Astrocyte (in vitro differentiated cells and primary cell): ENCODE data around the gene PRSS8. TPM values are rescaled to one million over a fixed set of nuclear protein-coding genes. Genes with fewer than 3 reads are reported as not detected.

Experiments used
- DNase-seq: peaks from one replicate; pipeline ENCODE4 v3.0.0-alpha.2; 2010; ENCODE audit warnings: low read depth
- FAIRE-seq: peaks from 2 replicates; lab custom pipeline; 2011; peaks lifted over from hg19 to GRCh38; lab: Jason Lieb, UNC
- H2AFZ ChIP-seq: 2 replicates; pipeline ENCODE4 v1.6.0; 2012; ENCODE audit warnings: low read depth, low read length, inconsistent platforms
- H3K27ac ChIP-seq: 2 replicates; pipeline ENCODE4 v1.5.1; 2011; ENCODE audit warnings: low read depth, low read length, inconsistent platforms
- H3K27me3 ChIP-seq: 2 replicates; pipeline ENCODE4 v1.6.0; 2011; ENCODE audit warnings: low read length, inconsistent platforms; ENCODE audit not compliant: insufficient read depth
- H3K36me3 ChIP-seq: 2 replicates; pipeline ENCODE4 v1.5.1; 2011; ENCODE audit warnings: low read length, inconsistent platforms; ENCODE audit not compliant: insufficient read depth
- H3K4me1 ChIP-seq: 2 replicates; pipeline ENCODE4 v1.5.1; 2011; ENCODE audit warnings: low read length, inconsistent platforms; ENCODE audit not compliant: insufficient read depth
- H3K4me2 ChIP-seq: 2 replicates; pipeline ENCODE4 v1.6.0; 2012; ENCODE audit warnings: low read length, inconsistent platforms
- H3K4me3 ChIP-seq: 2 replicates; pipeline ENCODE4 v1.5.1; 2011; ENCODE audit warnings: low read depth, mild to moderate bottlenecking, low read length, inconsistent platforms; ENCODE audit not compliant: insufficient read depth
- H3K79me2 ChIP-seq: 2 replicates; pipeline ENCODE4 v1.6.0; 2012; ENCODE audit warnings: mild to moderate bottlenecking, low read length, inconsistent platforms; ENCODE audit not compliant: insufficient read depth
- H3K9ac ChIP-seq: 2 replicates; pipeline ENCODE4 v1.6.0; 2012; ENCODE audit warnings: mild to moderate bottlenecking, low read length, inconsistent platforms
- H3K9me3 ChIP-seq: 2 replicates; pipeline ENCODE4 v1.5.1; 2012; ENCODE audit warnings: low read depth, mild to moderate bottlenecking, low read length, inconsistent platforms; ENCODE audit not compliant: insufficient read depth
- H4K20me1 ChIP-seq: 2 replicates; pipeline ENCODE4 v1.6.0; 2012; ENCODE audit warnings: low read length, inconsistent platforms; ENCODE audit not compliant: insufficient read depth
- H3K27ac Mint-ChIP-seq: one replicate; pipeline ENCODE4 v1.8.0; 2021; ENCODE audit warnings: mild to moderate bottlenecking, mixed read lengths; ENCODE audit not compliant: unreplicated experiment
- H3K27me3 Mint-ChIP-seq: one replicate; pipeline ENCODE4 v1.8.0; 2021; ENCODE audit warnings: low read depth, mixed read lengths; ENCODE audit not compliant: unreplicated experiment
- H3K36me3 Mint-ChIP-seq: one replicate; pipeline ENCODE4 v1.8.0; 2021; ENCODE audit warnings: low read depth, mixed read lengths; ENCODE audit not compliant: unreplicated experiment
- H3K4me1 Mint-ChIP-seq: one replicate; pipeline ENCODE4 v1.8.0; 2021; ENCODE audit warnings: low read depth, mixed read lengths; ENCODE audit not compliant: unreplicated experiment
- H3K4me3 Mint-ChIP-seq: one replicate; pipeline ENCODE4 v1.8.0; 2021; ENCODE audit warnings: mild to moderate bottlenecking, moderate library complexity, mixed read lengths; ENCODE audit not compliant: unreplicated experiment
- H3K9me3 Mint-ChIP-seq: one replicate; pipeline ENCODE4 v1.8.0; 2021; ENCODE audit warnings: mild to moderate bottlenecking, mixed read lengths; ENCODE audit not compliant: unreplicated experiment
- CTCF ChIP-seq: IDR thresholded peaks from 2 replicates; pipeline ENCODE4 v1.5.1; 2011; ENCODE audit warnings: low read depth, mild to moderate bottlenecking, inconsistent platforms, low read length, moderate library complexity; ENCODE audit not compliant: insufficient read depth
- EZH2 ChIP-seq: IDR thresholded peaks from 2 replicates; pipeline ENCODE4 v1.6.1; 2012; ENCODE audit warnings: mild to moderate bottlenecking, low read length, inconsistent platforms; ENCODE audit not compliant: insufficient read depth
- total RNA-seq: library from RNA; stranded (reverse); gene quantifications from 2 replicates; pipeline ENCODE4 v1.2.1, GENCODE V29; 2021

PRSS8 gene
- total RNA-seq, 1 donor from 2014 or later: 9.5 TPM

- peaks cover 4% of the 10 kb centered on the region for H3K4me1 Mint-ChIP-seq
- H3K36me3 ChIP-seq: no peaks in the 10 kb centered on the region
- DNase-seq: no peak
- H3K36me3 Mint-ChIP-seq: peaks cover 14% of the 10 kb centered on the region
- H3K4me3 ChIP-seq: no peak overlapping the region
- no peak for FAIRE-seq
- H3K9me3 ChIP-seq: no peaks in the 10 kb centered on the region
- H3K27ac ChIP-seq: no peak overlapping the region
- no peak overlapping the region for H3K9ac ChIP-seq
- no peaks in the 10 kb centered on the region for H3K79me2 ChIP-seq
- H3K4me2 ChIP-seq: no peak overlapping the region
- no peaks in the 10 kb centered on the region for H4K20me1 ChIP-seq
- H3K27me3 Mint-ChIP-seq: peaks cover 6% of the 10 kb centered on the region
- no peak overlapping the region for H2AFZ ChIP-seq
- peaks cover 16% of the 10 kb centered on the region for H3K4me1 ChIP-seq
- H3K9me3 Mint-ChIP-seq: peaks cover 2% of the 10 kb centered on the region
- TF ChIP-seq EZH2 (no peak), CTCF (no peak)
- no peak overlapping the region for H3K27ac Mint-ChIP-seq
- no peaks in the 10 kb centered on the region for H3K27me3 ChIP-seq
- H3K4me3 Mint-ChIP-seq: no peak overlapping the region
These were observed 4.1 kb downstream of the PRSS8 start for GRCh38 chr16:31131416-31131815.

GRCh38 chr16:31130899-31131298 lies 4.6 kb downstream of the PRSS8 start:
- H3K27ac ChIP-seq: no peak overlapping the region
- TF ChIP-seq CTCF (no peak), EZH2 (no peak)
- DNase-seq (no peak), FAIRE-seq (no peak)
- Mint-ChIP-seq H3K4me1 (peaks cover 3% of the 10 kb centered on the region), H3K27me3 (peaks cover 6% of the 10 kb centered on the region), H3K9me3 (peaks cover 2% of the 10 kb centered on the region), H3K27ac (no peak overlapping the region), H3K4me3 (no peak overlapping the region), H3K36me3 (peaks cover 17% of the 10 kb centered on the region)
- no peaks in the 10 kb centered on the region for H3K9me3 ChIP-seq
- H3K27me3 ChIP-seq: no peaks in the 10 kb centered on the region
- no peaks in the 10 kb centered on the region for H3K36me3 ChIP-seq
- H4K20me1 ChIP-seq: no peaks in the 10 kb centered on the region
- no peaks in the 10 kb centered on the region for H3K79me2 ChIP-seq
- no peak overlapping the region for H3K9ac ChIP-seq
- H2AFZ ChIP-seq: no peak overlapping the region
- H3K4me3 ChIP-seq: no peak overlapping the region
- H3K4me2 ChIP-seq: no peak overlapping the region
- H3K4me1 ChIP-seq: peaks cover 16% of the 10 kb centered on the region

- no peak overlapping the region for H3K27ac Mint-ChIP-seq
These were observed 5.1 kb downstream of the PRSS8 start for GRCh38 chr16:31130336-31130891.

More at GRCh38 chr16:31130336-31130891, 5.1 kb downstream of the PRSS8 start:
- DNase-seq (no peak), FAIRE-seq (no peak)
- Histone ChIP-seq H3K4me3 (no peak overlapping the region), H3K4me2 (no peak overlapping the region), H3K4me1 (peaks cover 16% of the 10 kb centered on the region), H3K27me3 (no peaks in the 10 kb centered on the region), H2AFZ (no peak overlapping the region), H3K9me3 (no peaks in the 10 kb centered on the region), H3K36me3 (no peaks in the 10 kb centered on the region), H3K79me2 (no peaks in the 10 kb centered on the region), H3K27ac (no peak overlapping the region), H4K20me1 (no peaks in the 10 kb centered on the region), H3K9ac (no peak overlapping the region)
- Mint-ChIP-seq H3K9me3 (peaks cover 2% of the 10 kb centered on the region), H3K4me3 (no peak overlapping the region), H3K36me3 (peaks cover 17% of the 10 kb centered on the region), H3K27me3 (peaks cover 3% of the 10 kb centered on the region), H3K4me1 (no peaks in the 10 kb centered on the region)
- no peak for TF ChIP-seq EZH2
- TF ChIP-seq CTCF: no peak
